Measurements from ENCODE around the gene HAS3.

HAS3 gene

DNA sequence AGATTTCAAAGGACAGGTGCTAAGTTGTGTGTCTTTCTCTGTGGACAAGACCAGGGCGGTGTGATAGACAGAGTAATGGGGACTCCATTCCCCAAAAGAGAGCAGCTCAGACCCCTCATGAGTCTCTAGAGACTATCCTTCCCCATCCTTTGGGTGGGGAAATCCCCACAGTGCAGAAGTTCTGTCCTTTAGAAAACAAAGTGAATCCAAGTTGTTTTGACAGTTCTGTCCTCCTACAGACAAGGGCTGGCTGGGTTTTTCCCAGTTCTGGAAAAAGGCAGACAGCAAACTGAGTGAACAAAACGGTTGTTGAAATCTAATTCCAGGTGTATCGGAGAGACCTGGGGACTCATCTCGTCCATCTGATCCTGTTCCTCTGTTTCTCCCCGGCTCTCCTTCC lies 11.0 kb upstream of the HAS3 start:
- DNase-seq = no peak

DNA sequence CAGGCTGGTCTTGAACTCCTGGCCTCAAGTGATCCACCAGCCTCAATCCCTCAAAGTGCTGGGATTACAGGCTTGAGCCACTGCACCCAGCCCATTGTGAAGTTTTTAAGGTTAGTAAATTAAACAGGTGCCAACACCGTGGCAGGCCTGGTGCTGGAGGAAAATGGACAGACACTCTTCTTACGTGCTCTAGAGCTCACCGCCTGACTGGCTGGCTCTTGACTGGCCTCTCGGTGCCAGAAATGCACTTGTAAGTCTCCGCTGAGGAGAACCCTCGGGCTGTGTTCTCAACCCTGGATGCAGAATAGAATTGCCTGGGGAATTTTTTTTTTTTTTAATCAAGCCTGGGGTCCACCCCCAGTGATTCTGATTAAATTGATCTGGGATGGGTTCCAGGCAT lies 10.3 kb upstream of the HAS3 start:
- DNase-seq = no peak

DNA sequence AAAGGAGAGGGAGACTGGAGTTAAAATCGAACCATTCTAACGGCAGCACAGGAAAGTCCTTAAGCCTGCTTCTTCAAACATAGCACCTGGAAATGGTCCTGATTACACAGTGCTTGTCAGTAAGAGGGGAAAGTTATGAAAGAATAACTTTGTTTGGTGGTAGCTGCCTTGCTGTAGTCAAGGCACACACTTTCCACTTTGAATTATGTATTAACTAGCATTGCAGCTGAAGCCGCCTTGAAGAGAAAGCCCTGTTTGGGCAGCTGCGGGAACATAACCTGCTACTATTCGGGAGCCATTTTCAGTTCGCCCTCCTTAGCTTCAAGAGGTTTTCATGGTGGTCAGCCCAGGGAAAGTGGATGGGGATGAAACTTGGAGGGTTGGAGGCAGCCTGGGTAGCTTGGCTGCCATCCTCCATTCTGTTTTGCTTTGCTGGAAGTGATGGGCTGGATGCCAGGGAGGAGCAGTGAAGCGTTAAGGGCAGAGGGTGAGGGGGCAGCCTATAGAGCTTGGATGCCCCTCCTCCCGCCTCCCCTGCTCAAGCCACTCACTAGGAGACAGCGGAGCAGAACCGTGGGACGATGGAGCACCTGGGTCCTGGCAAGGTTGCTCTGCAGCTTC lies 5.3 kb upstream of the HAS3 start:
- no peak for DNase-seq

DNA sequence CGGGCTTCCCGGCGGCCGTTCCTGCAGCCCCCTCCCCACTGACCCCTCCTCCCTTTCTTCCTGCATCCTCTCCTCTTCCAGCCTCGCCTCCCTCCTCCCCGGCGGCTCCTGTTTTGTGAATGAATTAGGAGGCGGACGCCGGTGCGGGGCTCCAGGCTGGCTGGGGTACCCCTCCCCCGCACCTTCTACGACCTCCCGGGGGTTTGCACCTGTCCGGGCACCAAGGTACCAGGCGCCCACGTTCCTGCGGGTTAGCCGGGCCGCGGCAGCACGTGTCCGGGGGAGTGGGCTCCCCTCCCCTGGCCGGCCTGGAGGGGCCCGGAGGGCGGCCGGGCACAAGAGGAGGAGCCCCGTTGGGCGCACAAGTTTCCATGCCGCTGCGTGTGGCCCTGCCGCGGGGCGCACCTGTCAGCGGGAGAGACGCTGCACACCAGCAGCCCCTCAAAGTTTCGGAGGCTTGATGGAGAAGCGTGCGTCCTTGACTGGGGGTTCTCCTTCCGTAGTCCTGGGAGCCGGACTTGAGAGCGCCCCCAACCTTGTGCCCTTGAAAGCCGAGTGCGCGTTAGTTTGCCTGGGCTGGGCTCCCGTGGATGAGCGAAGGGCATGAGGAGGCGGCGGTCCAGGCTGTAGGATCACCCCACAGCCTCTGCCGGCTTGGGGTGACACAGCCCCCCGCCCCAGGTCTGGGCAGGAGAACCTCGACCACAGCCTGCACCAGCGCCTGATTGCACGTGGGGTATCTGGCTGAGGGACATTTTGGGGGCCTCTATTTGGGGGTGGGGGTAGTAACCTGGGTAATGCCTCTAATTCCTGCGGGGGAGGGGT lies 1.2 kb downstream of the HAS3 start:
- DNase-seq = peak in 1 of 2 donors; percentile 15

DNA sequence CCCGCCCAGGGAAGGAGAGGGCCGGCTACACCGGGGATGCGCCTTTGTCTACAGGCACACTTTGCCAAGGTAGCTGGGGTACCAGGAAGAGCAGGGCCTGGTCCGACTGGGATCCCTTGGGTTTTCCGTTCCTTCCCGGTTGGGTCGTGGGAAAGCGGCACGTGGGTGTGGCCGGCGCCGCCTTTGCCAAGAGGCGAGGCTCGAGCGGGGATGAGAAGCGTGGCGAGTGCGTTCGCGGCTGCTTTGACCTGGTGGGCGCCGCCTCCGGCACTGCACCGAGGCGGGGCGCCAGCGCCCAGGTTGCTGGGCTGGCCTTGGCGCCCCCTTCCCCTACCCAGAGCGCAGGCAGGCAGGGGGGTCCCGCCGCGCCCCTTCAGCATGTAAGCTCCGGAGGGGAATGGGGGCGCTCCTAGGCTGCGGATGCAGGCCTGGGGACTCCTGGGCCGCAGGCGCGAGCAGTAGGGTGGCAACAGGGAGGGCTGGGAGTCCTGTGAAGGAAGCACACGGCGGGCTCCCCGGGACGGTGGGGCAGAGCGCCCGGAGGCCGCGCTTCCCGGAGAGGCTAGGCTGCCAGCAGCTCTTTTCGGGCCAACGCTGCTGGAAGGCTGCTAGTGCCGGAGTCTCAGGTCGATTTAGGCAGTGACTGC lies 2.0 kb downstream of the HAS3 start:
- DNase-seq = no peak

DNA sequence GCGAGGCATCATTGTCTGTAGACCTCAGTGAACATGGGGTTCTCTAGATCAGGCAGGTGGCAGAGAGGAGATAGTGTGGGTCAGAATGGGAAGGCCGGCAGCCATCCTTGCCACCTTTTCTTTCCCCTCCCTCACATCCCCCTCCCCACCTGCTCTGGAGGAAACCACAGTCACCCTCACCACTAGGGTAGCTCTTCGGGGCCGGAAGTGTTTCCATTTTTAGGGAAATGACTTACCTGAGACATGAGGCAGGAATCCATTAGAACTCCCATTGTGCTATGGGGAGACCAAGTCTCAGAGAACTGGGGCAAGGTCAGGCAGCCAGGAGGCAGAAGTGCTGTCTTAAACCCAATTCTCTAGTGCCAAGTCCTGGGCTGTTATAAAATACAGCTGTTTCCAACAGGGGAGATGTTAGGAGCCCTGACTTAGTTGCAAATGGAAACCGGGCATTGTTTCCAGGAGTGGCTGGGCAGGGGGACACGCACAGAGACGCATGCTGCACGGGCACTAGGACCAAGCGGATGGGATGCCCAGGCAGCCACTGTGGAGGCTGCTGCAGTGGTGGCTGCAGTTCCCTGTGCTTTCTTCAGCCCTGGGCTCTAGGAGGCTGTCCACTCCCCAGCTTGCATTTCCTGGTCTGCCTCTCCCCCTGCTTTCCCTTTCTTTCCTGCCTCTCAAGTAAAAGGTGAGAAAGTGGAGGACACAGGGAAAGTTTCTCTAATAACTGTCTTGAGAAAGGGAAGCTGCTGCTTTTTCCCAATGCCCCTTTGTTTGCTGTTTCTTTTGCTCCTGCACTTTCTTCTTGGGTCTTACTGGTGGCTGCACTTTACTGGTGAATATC lies 2.8 kb downstream of the HAS3 start:
- DNase-seq = no peak

DNA sequence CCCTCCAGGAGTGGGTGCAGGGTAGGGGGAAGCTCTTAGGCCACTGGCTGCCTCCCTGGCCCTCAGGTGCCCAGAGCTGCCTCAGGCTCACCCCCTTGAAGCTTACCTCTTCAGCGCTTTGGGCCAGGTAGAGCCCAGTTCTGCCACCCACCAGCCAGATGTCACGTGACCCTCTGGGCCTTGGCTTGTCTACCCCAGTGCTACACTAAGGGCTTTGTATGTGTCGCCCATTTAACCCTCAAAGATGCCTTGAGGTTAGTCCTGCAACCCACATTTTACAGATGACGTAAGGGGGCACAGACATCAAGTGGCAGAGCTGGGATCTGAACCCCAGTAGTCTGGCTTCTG lies 3.4 kb downstream of the HAS3 start:
- no peak for DNase-seq

DNA sequence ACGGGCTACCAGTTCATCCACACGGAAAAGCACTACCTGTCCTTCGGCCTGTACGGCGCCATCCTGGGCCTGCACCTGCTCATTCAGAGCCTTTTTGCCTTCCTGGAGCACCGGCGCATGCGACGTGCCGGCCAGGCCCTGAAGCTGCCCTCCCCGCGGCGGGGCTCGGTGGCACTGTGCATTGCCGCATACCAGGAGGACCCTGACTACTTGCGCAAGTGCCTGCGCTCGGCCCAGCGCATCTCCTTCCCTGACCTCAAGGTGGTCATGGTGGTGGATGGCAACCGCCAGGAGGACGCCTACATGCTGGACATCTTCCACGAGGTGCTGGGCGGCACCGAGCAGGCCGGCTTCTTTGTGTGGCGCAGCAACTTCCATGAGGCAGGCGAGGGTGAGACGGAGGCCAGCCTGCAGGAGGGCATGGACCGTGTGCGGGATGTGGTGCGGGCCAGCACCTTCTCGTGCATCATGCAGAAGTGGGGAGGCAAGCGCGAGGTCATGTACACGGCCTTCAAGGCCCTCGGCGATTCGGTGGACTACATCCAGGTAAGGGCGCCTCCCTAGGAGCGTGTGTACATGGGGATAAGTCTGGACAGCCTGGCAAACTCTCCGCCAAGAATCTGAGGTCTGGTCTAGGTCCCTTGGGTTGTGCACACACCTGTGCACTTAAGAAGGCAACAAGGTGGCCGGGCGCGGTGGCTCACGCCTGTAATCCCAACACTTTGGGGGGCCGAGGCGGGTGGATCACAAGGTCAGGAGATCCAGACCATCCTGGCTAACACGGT lies 4.2 kb downstream of the HAS3 start:
- no peak for DNase-seq

DNA sequence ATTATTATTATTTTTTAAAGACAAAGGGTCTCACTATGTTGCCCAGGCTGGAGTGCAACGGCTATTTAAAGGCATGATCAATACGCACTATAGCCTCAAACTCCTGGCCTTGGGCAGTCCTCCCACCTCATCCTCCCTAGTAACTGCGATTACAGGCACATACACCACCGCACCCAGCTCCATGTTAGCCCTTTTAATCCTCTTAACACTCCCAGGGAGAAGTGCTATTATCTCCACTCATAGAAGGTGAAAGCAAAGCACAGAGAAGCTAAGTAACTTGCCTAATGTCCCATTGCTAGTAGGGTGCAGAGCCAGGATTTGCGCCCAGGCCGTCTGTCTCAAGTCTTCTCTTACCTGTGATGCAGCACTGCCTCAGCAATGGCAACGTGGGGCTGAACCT lies 5.0 kb downstream of the HAS3 start:
- DNase-seq = no peak

DNA sequence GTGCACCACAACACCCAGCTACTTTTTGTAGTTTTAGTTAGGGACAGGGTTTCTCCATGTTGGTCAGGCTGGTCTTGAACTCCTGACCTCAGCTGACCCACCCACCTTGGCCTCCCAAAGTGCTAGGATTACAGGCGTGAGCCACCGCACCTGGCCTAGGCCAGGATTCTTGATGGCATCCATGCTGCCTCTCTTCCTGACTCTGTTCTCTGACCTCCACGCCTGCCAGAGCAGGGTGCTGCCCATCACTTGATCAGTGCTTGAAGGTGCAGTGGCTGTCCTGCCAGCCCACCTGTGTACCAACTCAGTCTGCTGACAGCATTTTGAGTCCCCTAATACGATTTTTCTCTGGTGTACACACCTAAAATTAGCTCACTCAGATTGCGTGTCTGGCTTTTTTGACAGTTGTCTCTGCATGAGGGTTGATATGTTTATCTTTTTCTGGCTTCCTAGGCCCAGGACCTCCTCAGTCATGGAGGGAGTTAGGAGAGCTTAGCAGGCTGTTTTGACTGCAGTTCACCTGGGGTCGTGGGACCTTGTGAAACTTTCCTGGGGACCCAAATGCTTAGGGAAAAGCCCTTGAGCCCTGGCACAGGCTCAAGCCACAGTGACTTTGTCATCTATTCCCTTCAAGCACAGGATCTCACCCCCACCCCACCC lies 5.9 kb downstream of the HAS3 start:
- DNase-seq = no peak

DNA sequence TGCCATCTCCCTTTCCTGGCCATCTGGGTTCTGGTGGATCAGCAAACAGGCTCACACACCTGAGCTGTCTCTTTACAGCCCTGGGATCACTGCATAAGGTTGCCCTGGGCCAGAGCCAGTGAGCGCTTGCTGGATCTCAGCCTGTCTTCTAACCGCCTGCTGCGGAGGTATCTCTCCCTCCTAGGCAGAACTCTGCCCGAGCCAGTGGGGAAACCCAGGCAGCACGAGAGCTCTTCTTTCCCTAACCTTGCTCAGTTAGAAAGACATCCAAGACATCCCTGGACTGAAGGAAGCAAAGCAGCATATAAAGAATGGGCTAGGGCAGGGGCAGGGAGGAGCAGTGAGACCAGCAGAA lies 6.4 kb downstream of the HAS3 start:
- DNase-seq = no peak

DNA sequence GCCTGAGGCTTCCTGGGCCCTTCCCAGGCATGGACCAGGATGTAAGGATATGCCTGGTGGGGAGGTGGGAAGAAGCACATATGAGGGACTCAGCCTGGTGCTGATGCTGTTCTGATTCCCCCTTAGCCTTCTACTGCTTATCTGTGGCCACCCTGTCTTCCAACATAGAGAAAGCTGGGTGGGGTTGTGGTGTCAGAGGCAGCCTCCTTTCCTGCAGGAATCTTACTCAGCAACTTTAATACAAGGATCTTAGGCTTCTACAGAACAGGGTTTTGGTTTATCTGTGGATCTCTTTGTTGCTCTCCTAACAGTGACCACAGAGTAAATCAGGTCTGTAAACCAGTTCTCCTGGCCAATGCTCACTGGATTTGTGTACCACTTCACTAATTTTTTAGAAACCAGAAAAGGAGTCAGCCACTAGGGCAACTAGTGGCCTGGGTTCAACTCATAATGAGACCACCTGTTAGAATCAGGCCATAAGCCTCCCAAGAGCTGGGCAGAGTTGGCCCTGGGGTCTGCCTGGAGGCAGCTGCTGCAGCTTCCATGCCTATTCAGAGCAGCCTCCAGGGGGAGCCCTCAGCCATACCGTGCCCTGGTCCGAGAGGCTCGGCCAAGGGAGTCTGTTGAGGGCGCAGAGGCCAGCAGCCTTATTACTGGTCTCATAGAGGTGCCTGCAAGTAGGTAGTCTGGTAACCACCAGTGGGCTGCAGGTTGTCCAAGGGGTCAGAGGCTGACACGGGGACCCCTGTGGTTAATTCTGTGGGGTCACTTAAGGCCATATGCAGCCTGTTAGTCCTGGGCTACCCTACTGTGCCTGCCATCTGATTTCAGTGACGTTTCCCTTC lies 7.1 kb downstream of the HAS3 start:
- DNase-seq = peak; percentile 70 to 76

DNA sequence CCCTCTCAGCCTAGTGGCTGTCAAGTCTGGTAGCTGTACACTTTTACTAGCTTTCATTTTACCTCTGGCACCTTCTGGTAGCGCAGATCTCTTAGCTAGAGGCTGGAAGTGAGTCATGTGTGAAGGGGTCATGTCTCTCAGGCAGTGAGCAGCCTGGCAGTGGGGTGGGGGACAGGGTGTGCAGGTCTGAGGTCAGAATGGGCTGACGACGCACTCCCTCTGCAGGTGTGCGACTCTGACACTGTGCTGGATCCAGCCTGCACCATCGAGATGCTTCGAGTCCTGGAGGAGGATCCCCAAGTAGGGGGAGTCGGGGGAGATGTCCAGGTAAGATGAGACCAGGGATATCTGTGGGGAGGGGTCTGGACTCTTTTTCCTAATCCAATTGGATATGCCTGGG lies 7.8 kb downstream of the HAS3 start:
- no peak for DNase-seq

DNA sequence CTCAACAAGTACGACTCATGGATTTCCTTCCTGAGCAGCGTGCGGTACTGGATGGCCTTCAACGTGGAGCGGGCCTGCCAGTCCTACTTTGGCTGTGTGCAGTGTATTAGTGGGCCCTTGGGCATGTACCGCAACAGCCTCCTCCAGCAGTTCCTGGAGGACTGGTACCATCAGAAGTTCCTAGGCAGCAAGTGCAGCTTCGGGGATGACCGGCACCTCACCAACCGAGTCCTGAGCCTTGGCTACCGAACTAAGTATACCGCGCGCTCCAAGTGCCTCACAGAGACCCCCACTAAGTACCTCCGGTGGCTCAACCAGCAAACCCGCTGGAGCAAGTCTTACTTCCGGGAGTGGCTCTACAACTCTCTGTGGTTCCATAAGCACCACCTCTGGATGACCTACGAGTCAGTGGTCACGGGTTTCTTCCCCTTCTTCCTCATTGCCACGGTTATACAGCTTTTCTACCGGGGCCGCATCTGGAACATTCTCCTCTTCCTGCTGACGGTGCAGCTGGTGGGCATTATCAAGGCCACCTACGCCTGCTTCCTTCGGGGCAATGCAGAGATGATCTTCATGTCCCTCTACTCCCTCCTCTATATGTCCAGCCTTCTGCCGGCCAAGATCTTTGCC lies 9.0 kb downstream of the HAS3 start:
- no peak for DNase-seq

DNA sequence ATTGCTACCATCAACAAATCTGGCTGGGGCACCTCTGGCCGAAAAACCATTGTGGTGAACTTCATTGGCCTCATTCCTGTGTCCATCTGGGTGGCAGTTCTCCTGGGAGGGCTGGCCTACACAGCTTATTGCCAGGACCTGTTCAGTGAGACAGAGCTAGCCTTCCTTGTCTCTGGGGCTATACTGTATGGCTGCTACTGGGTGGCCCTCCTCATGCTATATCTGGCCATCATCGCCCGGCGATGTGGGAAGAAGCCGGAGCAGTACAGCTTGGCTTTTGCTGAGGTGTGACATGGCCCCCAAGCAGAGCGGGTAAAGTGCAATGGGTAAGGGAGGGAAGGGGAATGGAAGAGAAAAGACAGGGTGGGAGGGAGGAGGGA lies 9.5 kb downstream of the HAS3 start:
- DNase-seq = no peak

DNA sequence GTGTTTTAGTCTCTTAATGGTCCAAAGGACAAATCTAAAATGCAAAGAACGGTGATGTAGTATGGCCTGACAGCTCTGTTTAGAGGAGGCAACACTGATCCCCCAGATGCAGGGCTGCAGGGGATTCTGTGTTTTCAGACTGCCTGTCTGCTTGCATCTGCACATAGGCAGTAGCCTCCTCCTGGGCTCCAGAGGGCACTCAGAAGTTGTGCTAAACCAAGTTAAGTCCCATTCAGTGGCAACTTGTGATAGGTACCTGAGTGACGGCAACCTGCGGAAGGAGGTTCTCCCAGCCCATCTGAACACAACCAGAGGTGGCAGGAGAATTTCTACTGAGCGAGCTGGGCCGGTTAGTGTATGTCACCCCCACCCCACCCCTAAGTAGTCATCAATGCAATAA lies 9.9 kb downstream of the HAS3 start:
- no peak for DNase-seq

DNA sequence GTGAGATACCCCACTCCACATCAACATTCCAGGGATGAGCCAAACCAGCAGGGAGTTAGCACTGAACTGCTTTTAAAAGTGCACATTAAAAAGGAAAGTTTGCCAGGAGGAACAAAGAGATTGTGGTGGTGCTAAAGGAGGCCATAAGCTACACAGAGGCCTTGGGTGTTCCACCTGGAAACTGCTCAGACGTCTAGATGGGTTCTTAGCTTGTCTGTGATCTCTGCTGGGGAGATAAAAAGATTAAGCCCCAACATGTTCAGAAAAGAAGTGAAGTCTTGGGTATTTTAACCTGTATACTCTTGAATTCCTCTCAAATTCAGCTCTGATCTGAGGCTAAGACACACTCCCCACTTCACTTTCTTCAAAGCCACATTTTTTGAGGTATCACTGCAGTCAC lies 10.4 kb downstream of the HAS3 start:
- no peak for DNase-seq

DNA sequence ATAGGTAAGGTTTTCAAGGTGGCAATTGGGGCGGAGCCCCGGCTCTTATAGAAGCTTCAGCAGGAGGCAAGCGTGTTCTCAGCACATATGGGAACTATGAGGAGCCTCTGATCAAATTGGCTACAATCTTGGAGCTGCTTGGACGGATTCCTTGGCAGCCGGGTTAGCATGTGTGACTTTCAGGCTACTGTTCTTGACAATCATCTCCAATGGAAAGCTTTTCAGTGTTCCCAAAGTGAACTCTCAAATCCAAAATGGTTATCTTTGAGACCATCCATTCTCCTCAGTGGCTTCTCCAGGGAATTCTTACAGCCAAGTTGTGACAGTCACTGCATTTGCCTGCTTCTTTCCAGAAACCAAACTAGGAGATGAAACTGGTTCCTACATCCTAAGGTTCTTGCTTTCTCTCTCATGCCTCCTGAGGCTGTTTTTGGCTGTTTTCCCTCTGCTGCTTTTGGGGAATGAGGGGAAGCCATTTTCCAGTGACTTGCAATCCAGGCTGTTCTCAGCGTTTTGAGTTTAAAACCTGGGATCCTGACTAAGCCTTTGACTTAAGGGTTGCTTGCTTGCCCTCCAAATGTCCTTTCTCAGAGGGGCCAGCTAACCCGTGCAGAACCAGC lies 10.9 kb downstream of the HAS3 start:
- no peak for DNase-seq

DNA sequence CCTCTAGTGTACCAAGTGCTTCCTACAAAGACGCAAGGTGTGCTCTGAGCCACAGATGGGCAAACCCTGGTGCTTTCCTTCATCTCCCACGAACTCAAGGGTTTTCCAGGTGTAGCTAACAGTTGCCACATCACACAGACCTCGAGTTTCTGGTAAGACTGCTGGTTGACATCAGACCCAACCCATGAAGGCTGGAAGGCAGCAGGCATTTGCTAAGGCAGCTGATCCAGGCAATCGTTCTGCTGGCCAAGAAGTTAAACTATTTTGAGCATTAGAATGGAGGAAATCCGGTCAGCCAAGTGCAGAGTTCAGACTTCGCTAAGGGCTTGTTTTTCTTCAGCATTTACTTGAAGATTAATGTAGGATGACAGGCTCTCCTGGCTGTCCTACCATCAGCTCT lies 11.5 kb downstream of the HAS3 start:
- no peak for DNase-seq

DNA sequence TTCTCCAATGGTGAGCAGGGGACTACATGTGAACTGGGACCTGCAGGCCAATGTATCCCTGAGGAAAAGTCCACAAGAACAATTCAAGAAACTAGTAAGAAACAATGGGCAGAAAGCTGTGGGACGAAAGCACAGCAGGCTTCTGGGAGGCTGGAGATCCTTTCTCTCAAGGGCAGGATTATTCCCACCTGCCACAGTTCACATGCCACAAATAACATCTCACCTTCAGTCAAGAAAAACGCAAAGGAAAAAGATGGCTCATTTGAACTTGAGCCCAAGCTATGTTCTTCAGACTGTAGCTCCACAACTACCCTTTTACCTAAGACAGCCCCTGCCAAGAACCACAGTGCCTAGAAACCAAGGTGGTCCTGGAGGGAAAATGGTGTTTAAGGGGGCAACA lies 13.0 kb downstream of the HAS3 start:
- DNase-seq = no peak

Data from stimulated activated CD4-positive, alpha-beta T cell treated with anti-CD3 and anti-CD28 coated beads, Interleukin-2, amount 100 ng/mL, for 24 hours (primary cell).